Measurements from ENCODE around the gene DENND5A.
A peak's percentile ranks its signal among the peaks of the same experiment; 100 is the strongest.

The DENND5A gene

DNA sequence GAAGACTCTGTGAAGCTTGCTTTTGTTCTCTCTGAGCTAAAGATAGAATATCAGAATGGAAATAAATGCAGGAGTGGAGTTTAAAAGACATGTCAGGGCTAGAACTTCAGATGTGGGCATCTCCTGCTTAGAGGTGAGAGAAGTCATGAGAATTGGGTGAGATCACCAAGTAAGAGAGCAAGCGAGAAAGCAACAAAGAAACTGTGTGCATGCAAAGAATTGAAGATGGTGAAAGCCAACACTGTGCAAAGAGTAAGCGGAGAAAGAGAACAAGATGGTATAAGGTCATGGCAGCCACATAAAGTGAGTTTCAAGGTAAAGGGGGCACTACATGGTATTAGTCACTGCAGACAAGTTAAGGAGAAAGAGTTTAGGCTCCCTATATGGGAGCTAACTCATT lies 116.4 kb downstream of the DENND5A start:
- DNase-seq, result no peak
- H3K9me3 Mint-ChIP-seq, result no peaks in the 10 kb centered on the region
- no peaks in the 10 kb centered on the region for H3K4me1 Mint-ChIP-seq
- peaks cover 3% of the 10 kb centered on the region for H3K27me3 Mint-ChIP-seq (ENCODE audit: low read depth, poor library complexity)
- H3K4me3 Mint-ChIP-seq, result no peak overlapping the region
- TF ChIP-seq, protein P1, sequence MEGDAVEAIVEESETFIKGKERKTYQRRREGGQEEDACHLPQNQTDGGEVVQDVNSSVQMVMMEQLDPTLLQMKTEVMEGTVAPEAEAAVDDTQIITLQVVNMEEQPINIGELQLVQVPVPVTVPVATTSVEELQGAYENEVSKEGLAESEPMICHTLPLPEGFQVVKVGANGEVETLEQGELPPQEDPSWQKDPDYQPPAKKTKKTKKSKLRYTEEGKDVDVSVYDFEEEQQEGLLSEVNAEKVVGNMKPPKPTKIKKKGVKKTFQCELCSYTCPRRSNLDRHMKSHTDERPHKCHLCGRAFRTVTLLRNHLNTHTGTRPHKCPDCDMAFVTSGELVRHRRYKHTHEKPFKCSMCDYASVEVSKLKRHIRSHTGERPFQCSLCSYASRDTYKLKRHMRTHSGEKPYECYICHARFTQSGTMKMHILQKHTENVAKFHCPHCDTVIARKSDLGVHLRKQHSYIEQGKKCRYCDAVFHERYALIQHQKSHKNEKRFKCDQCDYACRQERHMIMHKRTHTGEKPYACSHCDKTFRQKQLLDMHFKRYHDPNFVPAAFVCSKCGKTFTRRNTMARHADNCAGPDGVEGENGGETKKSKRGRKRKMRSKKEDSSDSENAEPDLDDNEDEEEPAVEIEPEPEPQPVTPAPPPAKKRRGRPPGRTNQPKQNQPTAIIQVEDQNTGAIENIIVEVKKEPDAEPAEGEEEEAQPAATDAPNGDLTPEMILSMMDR (IDR thresholded peaks at IDR 0.05), result no peak
- H3K27ac Mint-ChIP-seq, result no peak overlapping the region
- H3K36me3 Mint-ChIP-seq (ENCODE audit: low read depth), result peaks cover 68% of the 10 kb centered on the region

DNA sequence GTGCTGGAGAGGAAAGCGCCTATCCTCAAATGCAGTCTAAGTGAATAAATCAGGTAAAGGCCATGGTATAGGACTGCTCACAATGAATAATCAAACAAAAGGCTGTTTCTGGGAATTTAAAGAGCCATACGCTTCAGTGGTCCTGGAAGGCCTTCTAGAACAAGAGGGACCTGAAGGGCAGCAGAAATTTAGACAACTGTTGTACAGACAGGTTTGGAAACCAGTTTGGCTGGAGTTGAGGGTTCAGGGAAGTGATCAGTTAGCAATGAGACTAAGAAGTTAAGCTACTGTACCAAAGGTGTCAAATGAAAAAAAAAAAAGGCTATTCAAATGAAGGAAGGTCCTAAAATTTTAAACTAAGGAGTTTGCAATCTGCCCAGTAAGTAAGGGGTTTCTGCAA lies 117.1 kb downstream of the DENND5A start:
- no peak overlapping the region for H3K4me3 Mint-ChIP-seq
- peaks cover 3% of the 10 kb centered on the region for H3K27me3 Mint-ChIP-seq (ENCODE audit: low read depth, poor library complexity)
- no peaks in the 10 kb centered on the region for H3K4me1 Mint-ChIP-seq
- H3K9me3 Mint-ChIP-seq, result no peaks in the 10 kb centered on the region
- H3K27ac Mint-ChIP-seq, result peak overlapping the region; percentile 23
- TF ChIP-seq, protein P1 (IDR thresholded peaks at IDR 0.05), result no peak
- peaks cover 70% of the 10 kb centered on the region for H3K36me3 Mint-ChIP-seq (ENCODE audit: low read depth)
- DNase-seq, result no peak

DNA sequence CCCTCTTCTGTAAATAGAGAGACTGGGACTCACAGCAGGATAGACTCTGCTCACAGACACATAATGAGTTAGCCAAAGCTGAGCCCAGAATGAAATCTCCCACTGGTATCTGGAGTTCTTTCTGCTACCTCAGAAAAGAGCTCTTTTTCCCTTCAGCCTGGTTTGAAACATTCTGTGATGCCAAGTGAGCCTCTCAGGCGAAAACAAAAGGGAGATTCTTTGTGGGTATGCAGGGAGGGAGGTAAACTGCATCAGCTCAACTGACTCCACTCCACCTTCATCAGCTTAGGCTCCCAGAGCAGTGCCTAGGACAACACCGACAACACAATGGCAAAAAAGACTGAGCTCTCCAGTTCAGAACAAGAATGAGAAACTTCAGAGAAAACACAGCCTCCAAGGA lies 118.7 kb downstream of the DENND5A start:
- TF ChIP-seq, protein P1 (IDR thresholded peaks at IDR 0.05), result no peak
- H3K9me3 Mint-ChIP-seq, result no peaks in the 10 kb centered on the region
- H3K27ac Mint-ChIP-seq, result peak overlapping the region; percentile 60
- H3K4me1 Mint-ChIP-seq, result no peaks in the 10 kb centered on the region
- no peak overlapping the region for H3K4me3 Mint-ChIP-seq
- DNase-seq, result no peak
- peaks cover 3% of the 10 kb centered on the region for H3K27me3 Mint-ChIP-seq (ENCODE audit: low read depth, poor library complexity)
- H3K36me3 Mint-ChIP-seq (ENCODE audit: low read depth), result peaks cover 75% of the 10 kb centered on the region

DNA sequence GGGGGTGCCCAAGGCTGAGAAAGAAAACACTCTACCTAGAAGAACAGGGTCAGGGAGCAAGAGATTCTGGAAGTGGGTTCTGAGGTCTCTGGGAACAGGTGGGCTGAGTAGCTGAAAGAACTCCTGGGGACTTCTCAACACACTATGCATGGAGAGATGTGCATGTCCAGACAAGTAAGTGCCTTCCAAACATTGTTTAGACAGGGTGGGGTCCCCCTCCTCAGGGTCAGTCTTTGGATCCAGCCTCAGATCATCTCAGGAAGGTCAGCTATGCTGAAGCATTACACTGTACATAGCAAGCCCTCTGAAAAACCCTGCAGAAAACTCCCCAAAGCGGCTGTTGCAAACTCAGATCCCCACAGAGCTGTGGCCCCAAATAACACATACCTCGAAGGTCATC lies 119.9 kb downstream of the DENND5A start:
- no peaks in the 10 kb centered on the region for H3K9me3 Mint-ChIP-seq
- TF ChIP-seq, protein P1 (IDR thresholded peaks at IDR 0.05), result no peak
- peaks cover 83% of the 10 kb centered on the region for H3K36me3 Mint-ChIP-seq (ENCODE audit: low read depth)
- H3K27me3 Mint-ChIP-seq (ENCODE audit: low read depth, poor library complexity), result peaks cover 3% of the 10 kb centered on the region
- H3K4me1 Mint-ChIP-seq, result no peaks in the 10 kb centered on the region
- H3K27ac Mint-ChIP-seq, result no peak overlapping the region
- DNase-seq, result no peak
- no peak overlapping the region for H3K4me3 Mint-ChIP-seq

DNA sequence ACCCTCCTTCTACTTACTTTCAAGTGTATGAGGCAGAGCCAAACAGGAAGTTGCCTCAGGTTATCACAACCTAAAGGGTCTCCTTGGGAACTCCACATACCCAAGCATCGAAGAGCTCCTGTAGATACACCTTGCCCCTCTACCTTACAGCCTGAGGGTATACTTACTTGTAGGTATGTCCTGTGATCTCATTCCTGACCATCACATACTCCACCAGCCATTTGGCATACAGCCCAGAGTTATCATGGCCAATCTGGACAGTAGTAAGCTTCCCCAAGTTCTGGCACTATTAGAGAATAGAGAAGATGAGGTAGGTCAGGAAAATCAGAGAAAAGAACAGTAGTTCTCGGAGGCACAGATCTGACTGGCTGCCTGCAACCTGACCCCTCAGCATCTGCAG lies 120.3 kb downstream of the DENND5A start:
- Mint-ChIP-seq H3K27ac (no peak overlapping the region), H3K4me1 (no peaks in the 10 kb centered on the region), H3K4me3 (no peak overlapping the region), H3K27me3 (ENCODE audit: low read depth, poor library complexity) (peaks cover under 1% of the 10 kb centered on the region), H3K36me3 (ENCODE audit: low read depth) (peaks cover 84% of the 10 kb centered on the region), H3K9me3 (no peaks in the 10 kb centered on the region)
- DNase-seq, result no peak
- TF ChIP-seq, protein P1 (IDR thresholded peaks at IDR 0.05), result no peak

DNA sequence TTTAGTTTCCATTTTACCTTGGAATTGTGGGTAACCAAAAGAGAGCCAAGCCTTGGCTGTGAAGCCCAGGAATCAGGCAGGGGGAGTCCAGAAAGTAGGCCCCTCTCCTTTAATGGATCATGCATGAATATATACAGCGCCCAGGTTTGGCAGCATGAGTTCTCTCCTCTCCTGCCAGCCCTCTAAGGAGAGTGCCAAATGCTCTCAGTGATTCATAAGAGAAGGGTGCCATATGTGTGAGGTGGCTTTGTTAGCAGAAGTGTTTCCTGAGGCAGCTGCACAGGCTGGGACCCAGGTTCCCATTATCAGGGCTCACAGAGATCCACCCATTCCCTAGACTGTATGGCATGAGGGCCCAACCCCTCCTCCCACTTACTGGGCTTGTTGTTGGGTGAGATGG lies 121.4 kb downstream of the DENND5A start:
- Mint-ChIP-seq H3K36me3 (ENCODE audit: low read depth) (peaks cover 78% of the 10 kb centered on the region), H3K27ac (no peak overlapping the region), H3K9me3 (no peaks in the 10 kb centered on the region), H3K4me1 (peaks cover 4% of the 10 kb centered on the region), H3K27me3 (ENCODE audit: low read depth, poor library complexity) (no peaks in the 10 kb centered on the region), H3K4me3 (no peak overlapping the region)
- TF ChIP-seq, protein P1 (IDR thresholded peaks at IDR 0.05), result no peak
- no peak for DNase-seq
